Measurements from ENCODE around the gene ARHGAP28. TPM values are rescaled to one million over a fixed set of nuclear protein-coding genes. Genes with fewer than 3 reads are reported as not detected.

The ARHGAP28 gene
- total and polyA plus RNA-seq, 4 experiments from 2014 or later: not detected

DNA sequence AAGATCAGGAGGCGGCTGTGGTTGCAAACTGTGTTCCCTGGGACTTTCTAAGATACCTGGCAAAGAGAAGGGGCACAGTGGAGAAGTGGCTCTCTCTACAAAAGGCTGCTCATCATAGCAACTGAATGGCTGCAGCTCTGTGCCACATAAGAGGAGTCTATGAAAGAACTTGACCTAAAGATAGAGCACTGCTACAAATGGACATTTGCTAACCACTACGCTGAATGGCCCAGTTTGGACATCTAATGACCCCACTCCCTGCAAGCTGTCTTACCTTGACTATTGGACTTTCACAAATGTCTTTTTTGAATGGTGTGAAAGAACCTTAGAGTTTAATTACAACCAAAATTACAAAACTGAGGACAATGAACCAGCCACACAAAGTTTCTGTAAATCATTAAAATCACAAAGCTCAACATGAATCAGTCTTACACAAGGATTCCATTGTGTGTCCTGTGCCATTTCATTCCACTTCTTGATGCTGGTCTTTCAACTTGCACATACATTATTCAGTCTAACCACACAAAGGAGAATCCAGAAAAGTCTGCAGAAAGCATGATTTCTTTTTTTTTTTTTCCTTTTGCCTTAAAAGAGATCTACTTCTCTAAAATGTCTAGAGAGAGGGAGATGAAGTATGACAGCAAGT, 234.1 kb downstream of the ARHGAP28 start:
- intact Hi-C loops (cut with micrococcal nuclease): no loop called here
- no peaks in the 10 kb centered on the region for H3K27me3 Mint-ChIP-seq
- no peaks in the 10 kb centered on the region for H3K36me3 Mint-ChIP-seq
- DNase-seq: no peak
- Histone ChIP-seq H3K27ac (ENCODE audit: low read depth, low read length) (no peak overlapping the region), H3K9me3 (ENCODE audit: control insufficient read depth in 1 of 2, low read length in 2 of 2) (no peaks in the 10 kb centered on the region), H3K36me3 (ENCODE audit: insufficient read depth, low read length) (no peaks in the 10 kb centered on the region), H3K27me3 (ENCODE audit: insufficient read depth, low read length) (no peaks in the 10 kb centered on the region), H3K4me3 (ENCODE audit: low read length in 2 of 2) (no peak overlapping the region), H3K4me1 (ENCODE audit: insufficient read depth, low read length) (no peaks in the 10 kb centered on the region)
- H3K4me1 Mint-ChIP-seq: no peaks in the 10 kb centered on the region
- peaks cover 0 to 12% (median 5%) of the 10 kb centered on the region in 8 donors for H3K9me3 Mint-ChIP-seq
- ChIA-PET CTCF (ENCODE audit: partially characterized antibody) (no interaction called here), POLR2A (ENCODE audit: partially characterized antibody) (no interaction called here)
- H3K4me3 Mint-ChIP-seq: no peak overlapping the region
- H3K27ac Mint-ChIP-seq: no peak overlapping the region
